ENCODE results near the gene OSTM1. TPM values are rescaled to one million over a fixed set of nuclear protein-coding genes. Genes with fewer than 3 reads are reported as not detected.

The OSTM1 gene
- polyA plus RNA-seq, 1 of the 3 experiments (the other 2 are of a cell fraction), result 10.1 TPM

DNA sequence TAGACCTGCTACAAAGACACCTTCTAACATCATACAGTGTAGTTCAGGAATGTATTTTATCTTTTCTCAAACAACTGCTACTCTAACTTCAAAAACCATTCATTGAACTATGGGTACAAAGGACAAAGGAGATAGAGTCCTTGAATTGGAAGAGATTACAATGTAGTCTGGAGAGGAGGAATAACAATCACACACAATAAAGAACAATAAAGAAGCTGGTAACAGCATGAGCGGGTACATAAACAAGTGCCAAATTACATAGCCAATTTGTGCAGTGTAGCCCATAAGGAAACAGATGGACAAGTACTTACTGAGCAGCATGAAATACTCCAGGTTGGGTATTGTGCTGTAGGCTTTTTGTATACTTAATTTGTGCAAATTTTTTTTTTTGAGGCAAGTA is 44.3 kb downstream of the OSTM1 start:
- WGBS (ENCODE audit: low lambda C conversion rate), result 96% methylated on average over 1 of the region's 1 CpG
- Histone ChIP-seq H3K4me1 (ENCODE audit: control insufficient read depth in 1 of 2, insufficient read depth in 2 of 2, low read depth in 1 of 2, low read length in 1 of 2) (peaks cover 0 to 4% of the 10 kb centered on the region in 2 experiments; a peak in 1 of 4 replicates), H3K27me3 (ENCODE audit: insufficient read depth) (no peaks in the 10 kb centered on the region), H3K27ac (ENCODE audit: low read depth in 2 of 2, low read length in 1 of 2) (no peak overlapping the region), H3K4me3 (ENCODE audit: low read depth in 2 of 2, low read length in 1 of 2) (no peak overlapping the region), H3K9me2 (no peaks in the 10 kb centered on the region), H4K20me1 (ENCODE audit: insufficient read depth) (no peaks in the 10 kb centered on the region), H2AFZ (ENCODE audit: low read depth) (no peak overlapping the region), H3K79me2 (ENCODE audit: insufficient read depth) (no peaks in the 10 kb centered on the region), H3K9me3 (no peaks in the 10 kb centered on the region), H3K9ac (no peak overlapping the region), H3K4me2 (no peak overlapping the region), H3K36me3 (replicated peaks in 1 of 2; ENCODE audit: control insufficient read depth in 1 of 2, insufficient read depth in 2 of 2, low read length in 1 of 2) (peaks cover 0 to 2% of the 10 kb centered on the region in 2 experiments), H3F3A (replicated peaks; ENCODE audit: insufficient read depth) (no peaks in the 10 kb centered on the region)
- no peak for DNase-seq
- ChIA-PET CTCF (interaction anchor here (1.2 to 2.0 kb wide), 2 partner anchors 11 to 20 kb away, joined by 4 to 6 read pairs; no protein-coding TSS in a partner anchor), POLR2A (no interaction called here)
- TF ChIP-seq MXI1 (IDR thresholded peaks at IDR 0.05; ENCODE audit: low read depth, low read length) (no peak), FOXJ3 (CRISPR knock-in tag; IDR thresholded peaks at IDR 0.05) (no peak), GATA2 (CRISPR knock-in tag; IDR thresholded peaks at IDR 0.05) (no peak), RXRA (IDR thresholded peaks at IDR 0.05; ENCODE audit: borderline replicate concordance, low read depth) (no peak), RCOR1 (IDR thresholded peaks at IDR 0.05; ENCODE audit: low read length) (no peak), POLR2AphosphoS5 (IDR thresholded peaks at IDR 0.05; ENCODE audit: low read depth, low read length) (no peak), ELF1 (IDR thresholded peaks at IDR 0.05) (no peak), EZH2phosphoT487 (IDR thresholded peaks at IDR 0.05; ENCODE audit: borderline replicate concordance, low read depth) (no peak), GABPA (IDR thresholded peaks at IDR 0.05; ENCODE audit: low read depth) (no peak), MEF2A (IDR thresholded peaks at IDR 0.05; ENCODE audit: borderline replicate concordance, low read depth) (no peak), TCF12 (IDR thresholded peaks at IDR 0.05) (no peak), SMC3 (IDR thresholded peaks at IDR 0.05; ENCODE audit: low read depth, low read length) (no peak)
- TF ChIP-seq, protein P1, sequence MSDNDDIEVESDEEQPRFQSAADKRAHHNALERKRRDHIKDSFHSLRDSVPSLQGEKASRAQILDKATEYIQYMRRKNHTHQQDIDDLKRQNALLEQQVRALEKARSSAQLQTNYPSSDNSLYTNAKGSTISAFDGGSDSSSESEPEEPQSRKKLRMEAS (IDR thresholded peaks at IDR 0.05; ENCODE audit: low read depth), result no peak
- TF ChIP-seq, protein P2, sequence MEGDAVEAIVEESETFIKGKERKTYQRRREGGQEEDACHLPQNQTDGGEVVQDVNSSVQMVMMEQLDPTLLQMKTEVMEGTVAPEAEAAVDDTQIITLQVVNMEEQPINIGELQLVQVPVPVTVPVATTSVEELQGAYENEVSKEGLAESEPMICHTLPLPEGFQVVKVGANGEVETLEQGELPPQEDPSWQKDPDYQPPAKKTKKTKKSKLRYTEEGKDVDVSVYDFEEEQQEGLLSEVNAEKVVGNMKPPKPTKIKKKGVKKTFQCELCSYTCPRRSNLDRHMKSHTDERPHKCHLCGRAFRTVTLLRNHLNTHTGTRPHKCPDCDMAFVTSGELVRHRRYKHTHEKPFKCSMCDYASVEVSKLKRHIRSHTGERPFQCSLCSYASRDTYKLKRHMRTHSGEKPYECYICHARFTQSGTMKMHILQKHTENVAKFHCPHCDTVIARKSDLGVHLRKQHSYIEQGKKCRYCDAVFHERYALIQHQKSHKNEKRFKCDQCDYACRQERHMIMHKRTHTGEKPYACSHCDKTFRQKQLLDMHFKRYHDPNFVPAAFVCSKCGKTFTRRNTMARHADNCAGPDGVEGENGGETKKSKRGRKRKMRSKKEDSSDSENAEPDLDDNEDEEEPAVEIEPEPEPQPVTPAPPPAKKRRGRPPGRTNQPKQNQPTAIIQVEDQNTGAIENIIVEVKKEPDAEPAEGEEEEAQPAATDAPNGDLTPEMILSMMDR (IDR thresholded peaks at IDR 0.05), result no peak
- TF ChIP-seq, protein P3, sequence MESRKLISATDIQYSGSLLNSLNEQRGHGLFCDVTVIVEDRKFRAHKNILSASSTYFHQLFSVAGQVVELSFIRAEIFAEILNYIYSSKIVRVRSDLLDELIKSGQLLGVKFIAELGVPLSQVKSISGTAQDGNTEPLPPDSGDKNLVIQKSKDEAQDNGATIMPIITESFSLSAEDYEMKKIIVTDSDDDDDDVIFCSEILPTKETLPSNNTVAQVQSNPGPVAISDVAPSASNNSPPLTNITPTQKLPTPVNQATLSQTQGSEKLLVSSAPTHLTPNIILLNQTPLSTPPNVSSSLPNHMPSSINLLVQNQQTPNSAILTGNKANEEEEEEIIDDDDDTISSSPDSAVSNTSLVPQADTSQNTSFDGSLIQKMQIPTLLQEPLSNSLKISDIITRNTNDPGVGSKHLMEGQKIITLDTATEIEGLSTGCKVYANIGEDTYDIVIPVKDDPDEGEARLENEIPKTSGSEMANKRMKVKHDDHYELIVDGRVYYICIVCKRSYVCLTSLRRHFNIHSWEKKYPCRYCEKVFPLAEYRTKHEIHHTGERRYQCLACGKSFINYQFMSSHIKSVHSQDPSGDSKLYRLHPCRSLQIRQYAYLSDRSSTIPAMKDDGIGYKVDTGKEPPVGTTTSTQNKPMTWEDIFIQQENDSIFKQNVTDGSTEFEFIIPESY (IDR thresholded peaks at IDR 0.05; ENCODE audit: borderline replicate concordance, low read depth), result no peak
- TF ChIP-seq, protein P4, sequence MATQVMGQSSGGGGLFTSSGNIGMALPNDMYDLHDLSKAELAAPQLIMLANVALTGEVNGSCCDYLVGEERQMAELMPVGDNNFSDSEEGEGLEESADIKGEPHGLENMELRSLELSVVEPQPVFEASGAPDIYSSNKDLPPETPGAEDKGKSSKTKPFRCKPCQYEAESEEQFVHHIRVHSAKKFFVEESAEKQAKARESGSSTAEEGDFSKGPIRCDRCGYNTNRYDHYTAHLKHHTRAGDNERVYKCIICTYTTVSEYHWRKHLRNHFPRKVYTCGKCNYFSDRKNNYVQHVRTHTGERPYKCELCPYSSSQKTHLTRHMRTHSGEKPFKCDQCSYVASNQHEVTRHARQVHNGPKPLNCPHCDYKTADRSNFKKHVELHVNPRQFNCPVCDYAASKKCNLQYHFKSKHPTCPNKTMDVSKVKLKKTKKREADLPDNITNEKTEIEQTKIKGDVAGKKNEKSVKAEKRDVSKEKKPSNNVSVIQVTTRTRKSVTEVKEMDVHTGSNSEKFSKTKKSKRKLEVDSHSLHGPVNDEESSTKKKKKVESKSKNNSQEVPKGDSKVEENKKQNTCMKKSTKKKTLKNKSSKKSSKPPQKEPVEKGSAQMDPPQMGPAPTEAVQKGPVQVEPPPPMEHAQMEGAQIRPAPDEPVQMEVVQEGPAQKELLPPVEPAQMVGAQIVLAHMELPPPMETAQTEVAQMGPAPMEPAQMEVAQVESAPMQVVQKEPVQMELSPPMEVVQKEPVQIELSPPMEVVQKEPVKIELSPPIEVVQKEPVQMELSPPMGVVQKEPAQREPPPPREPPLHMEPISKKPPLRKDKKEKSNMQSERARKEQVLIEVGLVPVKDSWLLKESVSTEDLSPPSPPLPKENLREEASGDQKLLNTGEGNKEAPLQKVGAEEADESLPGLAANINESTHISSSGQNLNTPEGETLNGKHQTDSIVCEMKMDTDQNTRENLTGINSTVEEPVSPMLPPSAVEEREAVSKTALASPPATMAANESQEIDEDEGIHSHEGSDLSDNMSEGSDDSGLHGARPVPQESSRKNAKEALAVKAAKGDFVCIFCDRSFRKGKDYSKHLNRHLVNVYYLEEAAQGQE (IDR thresholded peaks at IDR 0.05; ENCODE audit: low read depth, low read length), result no peak
- TF ChIP-seq, protein P5, sequence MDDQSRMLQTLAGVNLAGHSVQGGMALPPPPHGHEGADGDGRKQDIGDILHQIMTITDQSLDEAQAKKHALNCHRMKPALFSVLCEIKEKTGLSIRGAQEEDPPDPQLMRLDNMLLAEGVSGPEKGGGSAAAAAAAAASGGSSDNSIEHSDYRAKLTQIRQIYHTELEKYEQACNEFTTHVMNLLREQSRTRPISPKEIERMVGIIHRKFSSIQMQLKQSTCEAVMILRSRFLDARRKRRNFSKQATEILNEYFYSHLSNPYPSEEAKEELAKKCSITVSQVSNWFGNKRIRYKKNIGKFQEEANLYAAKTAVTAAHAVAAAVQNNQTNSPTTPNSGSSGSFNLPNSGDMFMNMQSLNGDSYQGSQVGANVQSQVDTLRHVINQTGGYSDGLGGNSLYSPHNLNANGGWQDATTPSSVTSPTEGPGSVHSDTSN (IDR thresholded peaks at IDR 0.05), result no peak
- TF ChIP-seq, protein P6, sequence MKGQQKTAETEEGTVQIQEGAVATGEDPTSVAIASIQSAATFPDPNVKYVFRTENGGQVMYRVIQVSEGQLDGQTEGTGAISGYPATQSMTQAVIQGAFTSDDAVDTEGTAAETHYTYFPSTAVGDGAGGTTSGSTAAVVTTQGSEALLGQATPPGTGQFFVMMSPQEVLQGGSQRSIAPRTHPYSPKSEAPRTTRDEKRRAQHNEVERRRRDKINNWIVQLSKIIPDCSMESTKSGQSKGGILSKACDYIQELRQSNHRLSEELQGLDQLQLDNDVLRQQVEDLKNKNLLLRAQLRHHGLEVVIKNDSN (IDR thresholded peaks at IDR 0.05; ENCODE audit: borderline replicate concordance, low read depth), result no peak

Measured in SK-N-SH (cell line).